GM12878 (cell line): Measurements from ENCODE around the gene PYHIN1. TPM values are rescaled to one million over a fixed set of nuclear protein-coding genes. Genes with fewer than 3 reads are reported as not detected.
"Not testable (repeated sequence)": the region's sequence is repeated elsewhere in the genome, so short reads cannot be mapped to it uniquely, and the experiment has no call there.

Source experiments
- ATAC-seq: fragments of 200-7000 bp; cut with Tn5 transposase; 3 replicates; pipeline ENCODE4 v1.9.1; 2020; ENCODE audit warnings: mild to moderate bottlenecking, moderate library complexity
- BruUV-seq: library from RNA; stranded (reverse); fragments of 400-500 nt; replicated peaks from 2 replicates; lab custom pipeline; 2021; lab: Mats Ljungman, UMichigan
- CTCF ChIA-PET: fragments of 300-600 bp; sonication (Branson Sonifier 250); formaldehyde crosslinking; extraction: SDS; loops from one replicate; lab custom pipeline; 2021; ENCODE audit warnings: inconsistent platforms; lab: Yijun Ruan, JAX
- POLR2A ChIA-PET: fragments of 350-600 bp; formaldehyde crosslinking; extraction: SDS; loops from one replicate; lab custom pipeline; 2021; ENCODE audit warnings: inconsistent platforms; lab: Charles Lee
- RAD21 ChIA-PET: fragments of 300-600 bp; sonication (Branson Sonifier 250); formaldehyde crosslinking; loops from one replicate; lab custom pipeline; 2023; ENCODE audit warnings: antibody characterized with exemption; ENCODE audit not compliant: unreplicated experiment; lab: Charles Lee
- SMC1A ChIA-PET: fragments of 300-600 bp; sonication (Branson Sonifier 250); formaldehyde crosslinking; loops from one replicate; lab custom pipeline; 2023; ENCODE audit not compliant: unreplicated experiment, uncharacterized antibody; lab: Charles Lee
- DNase-seq: peaks from one replicate; pipeline ENCODE4 v3.0.0-alpha.2; 2011; ENCODE audit warnings: low read depth, low spot score
- FAIRE-seq: peaks from 3 replicates; lab custom pipeline; 2011; peaks lifted over from hg19 to GRCh38; lab: Jason Lieb, UNC
- H2AFZ ChIP-seq: 2 replicates; pipeline ENCODE4 v1.6.0; 2011; ENCODE audit warnings: low read depth, low read length, control low read depth; ENCODE audit not compliant: control insufficient read depth
- H3K27ac ChIP-seq: 2 replicates; pipeline ENCODE4 v1.5.1; 2011; ENCODE audit warnings: control low read depth; ENCODE audit not compliant: control insufficient read depth, insufficient read depth
- H3K27me3 ChIP-seq, 2 experiments: replicated peaks in 1 of 2; 2 replicates each; pipeline versions ENCODE4 v1.6.0 to v1.6.1; 2011; ENCODE audit warnings: low read length in 1 of 2; ENCODE audit not compliant: control insufficient read depth in 2 of 2, insufficient read depth in 2 of 2
- H3K36me3 ChIP-seq, 2 experiments: 2 replicates each; pipeline ENCODE4 v1.5.1; 2011; ENCODE audit warnings: low read length in 1 of 2; ENCODE audit not compliant: control insufficient read depth in 2 of 2, insufficient read depth in 2 of 2
- H3K4me1 ChIP-seq: 2 replicates; pipeline ENCODE4 v1.6.1; 2011; ENCODE audit warnings: mild to moderate bottlenecking, low read length, moderate library complexity, mixed read lengths; ENCODE audit not compliant: control insufficient read depth, insufficient read depth
- H3K4me2 ChIP-seq: 2 replicates; pipeline ENCODE4 v1.6.0; 2011; ENCODE audit warnings: control low read depth; ENCODE audit not compliant: control insufficient read depth, insufficient read depth
- H3K4me3 ChIP-seq: fragments of 200-600 bp; sonication (generic); 2 replicates; pipeline ENCODE4 v1.5.1; 2016
- H3K79me2 ChIP-seq: 2 replicates; pipeline ENCODE4 v1.6.0; 2011; ENCODE audit warnings: low read length; ENCODE audit not compliant: control insufficient read depth, insufficient read depth
- H3K9ac ChIP-seq: 2 replicates; pipeline ENCODE4 v1.8.0; 2011; ENCODE audit warnings: low read length, control low read depth, mixed read lengths; ENCODE audit not compliant: control insufficient read depth, insufficient read depth
- H3K9me3 ChIP-seq: replicated peaks from 3 replicates; pipeline ENCODE4 v1.5.1; 2011; ENCODE audit warnings: mild to moderate bottlenecking, low read length; ENCODE audit not compliant: control insufficient read depth, insufficient read depth
- H4K20me1 ChIP-seq: 2 replicates; pipeline ENCODE4 v1.6.0; 2011; ENCODE audit not compliant: control insufficient read depth, insufficient read depth
- BCL11A ChIP-seq: IDR thresholded peaks from 2 replicates; pipeline ENCODE4 v1.6.1; 2011; ENCODE audit warnings: low read depth, low read length
- PBX3 ChIP-seq: IDR thresholded peaks from 2 replicates; pipeline ENCODE4 v1.6.1; 2011; ENCODE audit warnings: mild to moderate bottlenecking, low read depth, low read length, moderate library complexity; ENCODE audit not compliant: insufficient replicate concordance
- RUNX3 ChIP-seq: IDR thresholded peaks from 2 replicates; pipeline ENCODE4 v1.6.1; 2012; ENCODE audit warnings: low read length, inconsistent platforms
- whole genome bisulfite sequencing: methylation state at CpG from one replicate; pipeline ENCODE4 v1.1.6; 2016; ENCODE audit warnings: low lambda C conversion rate; ENCODE audit not compliant: insufficient replicate concordance, insufficient coverage; ENCODE audit errors: missing lambda C conversion rate; 5-methylcytosine and 5-hydroxymethylcytosine counted together
- in situ Hi-C: fragments of 300-500 bp; cut with MboI; formaldehyde crosslinking; loops from 9 replicates; pipeline ENCODE4 v1.14.3; 2018; ENCODE audit warnings: mixed read lengths
- intact Hi-C: fragments of 100-400 bp; cut with micrococcal nuclease; formaldehyde crosslinking; loops from one replicate; pipeline ENCODE4 v1.14.2; 2022; ENCODE audit not compliant: unreplicated experiment
- polyA plus RNA-seq, 11 experiments: library from polyadenylated mRNA; depleted of rRNA in 4 of 11; unstranded in 6 of 11; stranded (reverse) in 5 of 11; fragments of >200 nt; fragmentation: Nextera tagmentation in 4 of 11; fragmentation: Illumina TruSeq in 1 of 11; extraction: Ambion mirVana in 4 of 11; extraction: Trizol in 1 of 11; gene quantifications; 1 replicate in 1 of 11; 2 replicates in 10 of 11; pipeline versions ENCODE4 v1.2.1 to v1.2.3, GENCODE V29; 2011 to 2016; ENCODE audit warnings: inconsistent platforms in 2 of 11, missing spikeins in 2 of 11, low read depth in 1 of 11
- total RNA-seq, 4 experiments: library from RNA; depleted of rRNA in 3 of 4; stranded (reverse); fragments of >200 nt in 3 of 4; fragmentation: Illumina TruSeq in 1 of 4; extraction: Trizol in 1 of 4; gene quantifications; 2 replicates each; pipeline versions ENCODE4 v1.2.1 to v1.2.3, GENCODE V29; 2013 to 2021

PYHIN1 gene
- total and polyA plus RNA-seq, 10 of the 15 experiments (the other 5 are each of a cell fraction or from before 2014, with no cell fraction given), result 0.19 to 7.2 (median 0.38) TPM

GRCh38 chr1:159006210-159006807 lies 75.0 kb downstream of the PYHIN1 start:
- CTCF ChIA-PET, result interaction anchor here (0.9 to 1.9 kb wide), 5 partner anchors 9 to 71 kb away, joined by 3 to 6 read pairs (median 3); no protein-coding TSS in a partner anchor
- ATAC-seq, H3K36me3 ChIP-seq, intact Hi-C loops, H2AFZ ChIP-seq, H3K27ac ChIP-seq, H4K20me1 ChIP-seq, POLR2A ChIA-PET, H3K27me3 ChIP-seq, BruUV-seq, DNase-seq, H3K4me3 ChIP-seq, H3K4me2 ChIP-seq, H3K9me3 ChIP-seq, H3K9ac ChIP-seq, FAIRE-seq: not testable (repeated sequence)
- peaks cover 25% of the 10 kb centered on the region for H3K79me2 ChIP-seq
- SMC1A ChIA-PET, result interaction anchor here (0.9 to 3.9 kb wide), 5 partner anchors 9 to 71 kb away, joined by 3 to 20 read pairs (median 5); partner anchors contain the start of gene AIM2
- H3K4me1 ChIP-seq, result peaks cover 15% of the 10 kb centered on the region; the same call in 1 of the 2 replicates
- RAD21 ChIA-PET, result interaction anchor here (1.0 to 1.3 kb wide), 2 partner anchors 62 to 70 kb away, joined by 3 to 4 read pairs; partner anchors contain the start of gene AIM2
- 93% methylated on average over 11 of the region's 11 CpGs for WGBS
- in situ Hi-C loops, result loop anchor here (5.0 to 10.0 kb wide), 2 partner anchors 174 to 722 kb away; partner anchors contain the start of genes CD1C and MNDA

- CTCF ChIA-PET, result interaction anchor here (0.7 to 4.3 kb wide), 7 partner anchors 8 to 1638 kb away, joined by 3 to 37 read pairs (median 5); partner anchors contain the start of gene AIM2
- intact Hi-C loops, result loop anchor here (2.0 kb wide), 2 partner anchors 177 to 723 kb away; partner anchors contain the start of gene MNDA
- ATAC-seq (no peak), DNase-seq (no peak), FAIRE-seq (no peak)
- Histone ChIP-seq H2AFZ (no peak overlapping the region), H3K4me2 (no peak overlapping the region), H3K9me3 (no peaks in the 10 kb centered on the region; the same call in 2 of the 3 replicates), H3K9ac (no peak overlapping the region), H3K36me3 (no peaks in the 10 kb centered on the region), H3K27ac (no peak overlapping the region), H3K27me3 (no peaks in the 10 kb centered on the region), H4K20me1 (no peaks in the 10 kb centered on the region), H3K4me1 (peaks cover 15% of the 10 kb centered on the region; the same call in 1 of the 2 replicates), H3K4me3 (no peak overlapping the region), H3K79me2 (peaks cover 39% of the 10 kb centered on the region)
- RAD21 ChIA-PET, result interaction anchor here (1.0 to 3.4 kb wide), 6 partner anchors 11 to 804 kb away, joined by 3 to 39 read pairs (median 5); partner anchors contain the start of gene AIM2
- BruUV-seq, result no TSS peak
- POLR2A ChIA-PET, result interaction anchor here (0.5 to 4.5 kb wide), 4 partner anchors 11 to 69 kb away, joined by 3 to 46 read pairs (median 22); partner anchors contain the start of gene AIM2
- in situ Hi-C loops, result loop anchor here (5.0 to 10.0 kb wide), 2 partner anchors 175 to 723 kb away; partner anchors contain the start of genes CD1C and MNDA
- TF ChIP-seq PBX3 (no peak), RUNX3 (no peak), BCL11A (no peak)
- SMC1A ChIA-PET, result interaction anchor here (1.7 to 3.9 kb wide), 5 partner anchors 10 to 68 kb away, joined by 4 to 32 read pairs (median 20); partner anchors contain the start of gene AIM2
These were observed 76.4 kb downstream of the PYHIN1 start for GRCh38 chr1:159007726-159008125.
